Measurements from ENCODE around the gene PKNOX2. TPM values are rescaled to one million over a fixed set of nuclear protein-coding genes. Genes with fewer than 3 reads are reported as not detected.
A peak's percentile ranks its signal among the peaks of the same experiment; 100 is the strongest.

PKNOX2 gene
- total RNA-seq, 1 donor from 2014 or later, result 41.8 TPM

- DNase-seq (ENCODE audit: low spot score), result no peak
- Mint-ChIP-seq H3K27ac (ENCODE audit: unreplicated experiment) (no peak overlapping the region), H3K36me3 (ENCODE audit: low read depth, unreplicated experiment) (peaks cover 31% of the 10 kb centered on the region), H3K27me3 (ENCODE audit: unreplicated experiment) (no peaks in the 10 kb centered on the region), H3K4me3 (ENCODE audit: unreplicated experiment) (no peak overlapping the region), H3K4me1 (ENCODE audit: unreplicated experiment) (peaks cover 12% of the 10 kb centered on the region), H3K9me3 (ENCODE audit: unreplicated experiment) (no peaks in the 10 kb centered on the region)
- TF ChIP-seq, protein P1, sequence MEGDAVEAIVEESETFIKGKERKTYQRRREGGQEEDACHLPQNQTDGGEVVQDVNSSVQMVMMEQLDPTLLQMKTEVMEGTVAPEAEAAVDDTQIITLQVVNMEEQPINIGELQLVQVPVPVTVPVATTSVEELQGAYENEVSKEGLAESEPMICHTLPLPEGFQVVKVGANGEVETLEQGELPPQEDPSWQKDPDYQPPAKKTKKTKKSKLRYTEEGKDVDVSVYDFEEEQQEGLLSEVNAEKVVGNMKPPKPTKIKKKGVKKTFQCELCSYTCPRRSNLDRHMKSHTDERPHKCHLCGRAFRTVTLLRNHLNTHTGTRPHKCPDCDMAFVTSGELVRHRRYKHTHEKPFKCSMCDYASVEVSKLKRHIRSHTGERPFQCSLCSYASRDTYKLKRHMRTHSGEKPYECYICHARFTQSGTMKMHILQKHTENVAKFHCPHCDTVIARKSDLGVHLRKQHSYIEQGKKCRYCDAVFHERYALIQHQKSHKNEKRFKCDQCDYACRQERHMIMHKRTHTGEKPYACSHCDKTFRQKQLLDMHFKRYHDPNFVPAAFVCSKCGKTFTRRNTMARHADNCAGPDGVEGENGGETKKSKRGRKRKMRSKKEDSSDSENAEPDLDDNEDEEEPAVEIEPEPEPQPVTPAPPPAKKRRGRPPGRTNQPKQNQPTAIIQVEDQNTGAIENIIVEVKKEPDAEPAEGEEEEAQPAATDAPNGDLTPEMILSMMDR (IDR thresholded peaks at IDR 0.05; ENCODE audit: unreplicated experiment), result no peak
These were observed 266.9 kb downstream of the PKNOX2 start for GRCh38 chr11:125431481-125431880.

DNA sequence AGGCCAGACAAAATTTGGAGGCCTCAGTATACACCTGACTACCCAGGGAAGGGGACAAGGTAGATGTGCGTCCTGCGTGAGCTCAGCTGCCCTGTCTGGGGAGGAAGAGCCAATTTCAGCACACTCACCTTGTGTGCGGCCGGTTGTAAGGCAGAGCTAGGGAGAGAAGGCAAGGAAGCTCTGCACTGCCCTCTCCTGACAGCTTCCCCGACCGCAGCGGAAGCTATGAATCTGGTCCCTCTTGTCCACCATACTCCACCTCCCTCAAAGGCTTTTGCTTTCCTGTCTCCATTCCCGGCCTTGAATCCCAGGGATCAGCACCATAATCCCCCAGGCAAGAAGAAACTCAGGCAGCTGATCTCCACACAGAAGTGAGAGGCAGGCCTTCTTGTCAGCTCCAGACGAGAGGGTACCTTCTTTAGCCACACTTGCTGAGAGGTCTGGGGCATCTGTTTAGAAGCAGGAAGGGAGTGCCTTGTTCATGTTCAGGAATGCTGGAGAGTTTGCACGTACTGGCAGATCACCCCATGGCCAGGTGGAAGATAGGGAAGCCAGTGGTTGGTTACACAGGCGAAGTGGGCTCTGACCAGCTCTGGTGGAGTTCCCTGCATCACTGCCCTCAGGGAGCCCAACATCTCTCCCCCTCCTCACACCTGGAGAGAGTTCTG, 269.0 kb downstream of the PKNOX2 start:
- H3K27me3 Mint-ChIP-seq (ENCODE audit: unreplicated experiment), result no peaks in the 10 kb centered on the region
- no peak overlapping the region for H3K4me3 Mint-ChIP-seq (ENCODE audit: unreplicated experiment)
- peaks cover 9% of the 10 kb centered on the region for H3K4me1 Mint-ChIP-seq (ENCODE audit: unreplicated experiment)
- peak; percentile 64 for DNase-seq (ENCODE audit: low spot score)
- no peak overlapping the region for H3K27ac Mint-ChIP-seq (ENCODE audit: unreplicated experiment)
- no peaks in the 10 kb centered on the region for H3K9me3 Mint-ChIP-seq (ENCODE audit: unreplicated experiment)
- H3K36me3 Mint-ChIP-seq (ENCODE audit: low read depth, unreplicated experiment), result peaks cover 27% of the 10 kb centered on the region
- TF ChIP-seq, protein P1 (IDR thresholded peaks at IDR 0.05; ENCODE audit: unreplicated experiment), result no peak

DNA sequence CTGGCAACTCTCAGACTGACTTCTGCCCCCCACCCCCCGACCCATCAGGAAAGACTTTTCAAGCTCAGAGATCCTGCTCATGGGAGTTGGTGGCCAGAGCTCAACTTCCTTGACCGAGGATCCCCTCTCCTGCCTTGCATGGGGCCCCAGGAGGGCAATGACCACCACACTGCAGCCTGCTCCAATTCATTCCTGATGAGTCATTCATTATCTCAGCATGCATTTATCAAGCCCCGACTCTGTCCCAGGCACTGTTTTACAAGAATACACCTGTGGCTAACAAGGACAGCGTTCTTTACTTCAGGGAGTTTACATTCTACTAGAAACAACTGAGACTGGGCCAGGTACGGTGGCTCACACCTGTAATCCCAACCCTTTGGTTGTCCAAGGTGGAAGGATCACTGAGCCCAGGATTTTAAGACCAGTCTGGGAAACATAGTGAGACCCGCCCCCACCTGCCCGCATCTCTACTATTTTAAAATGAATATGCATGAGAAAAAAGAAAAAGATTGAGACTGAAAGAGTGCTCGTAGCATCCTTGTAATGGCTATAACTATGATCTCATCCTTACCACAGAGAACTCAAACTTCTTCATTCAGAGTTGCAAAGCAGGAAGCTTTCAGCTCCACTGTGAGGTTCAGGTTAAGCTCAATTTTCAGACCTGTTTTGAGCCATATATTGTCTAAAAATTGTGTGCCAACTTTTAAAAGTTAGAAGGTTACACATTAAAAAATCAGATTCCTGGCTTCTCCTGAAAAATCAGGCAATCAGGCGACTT, 271.1 kb downstream of the PKNOX2 start:
- H3K4me1 Mint-ChIP-seq (ENCODE audit: unreplicated experiment), result peaks cover 9% of the 10 kb centered on the region
- no peaks in the 10 kb centered on the region for H3K9me3 Mint-ChIP-seq (ENCODE audit: unreplicated experiment)
- TF ChIP-seq, protein P1 (IDR thresholded peaks at IDR 0.05; ENCODE audit: unreplicated experiment), result no peak
- peaks cover 15% of the 10 kb centered on the region for H3K36me3 Mint-ChIP-seq (ENCODE audit: low read depth, unreplicated experiment)
- H3K27me3 Mint-ChIP-seq (ENCODE audit: unreplicated experiment), result no peaks in the 10 kb centered on the region
- no peak overlapping the region for H3K4me3 Mint-ChIP-seq (ENCODE audit: unreplicated experiment)
- no peak for DNase-seq (ENCODE audit: low spot score)
- H3K27ac Mint-ChIP-seq (ENCODE audit: unreplicated experiment), result no peak overlapping the region

DNA sequence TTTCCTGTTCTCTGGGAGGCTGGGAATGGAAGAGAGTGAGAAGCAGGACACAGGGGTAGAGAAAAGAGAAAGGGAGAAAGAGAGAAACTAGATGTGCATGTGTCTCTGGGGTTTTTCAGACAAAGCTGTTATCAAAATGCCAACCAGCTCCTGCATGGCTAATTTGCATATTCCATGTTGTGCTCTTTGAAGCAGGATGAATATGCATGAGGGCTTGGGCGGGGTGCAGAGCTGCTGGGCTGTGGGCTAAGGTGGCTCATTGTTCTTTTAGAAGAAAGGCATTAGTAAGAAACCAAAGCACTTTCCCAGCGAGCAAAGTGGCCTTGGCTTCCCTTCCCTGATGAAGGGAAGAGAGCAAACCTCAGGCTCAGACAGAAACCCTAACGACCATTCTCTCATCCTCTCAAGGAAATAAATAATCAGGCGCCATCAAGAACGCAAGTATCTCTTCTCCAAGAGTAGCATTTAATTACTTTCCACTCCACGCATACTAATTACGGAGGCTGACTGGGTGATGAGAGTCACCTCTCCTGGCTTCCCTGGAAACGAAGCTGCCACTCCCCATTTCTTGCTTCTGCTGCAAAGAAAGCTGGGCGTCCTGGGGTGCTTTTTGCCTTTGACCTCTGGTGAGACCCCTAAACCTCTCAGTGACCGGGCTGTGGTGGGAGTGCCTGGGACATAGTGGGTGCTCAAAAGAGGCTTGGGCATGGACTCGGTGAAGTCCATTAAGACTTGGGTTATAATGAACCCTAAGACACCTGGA, 277.3 kb downstream of the PKNOX2 start:
- TF ChIP-seq, protein P1 (IDR thresholded peaks at IDR 0.05; ENCODE audit: unreplicated experiment), result no peak
- Mint-ChIP-seq H3K4me3 (ENCODE audit: unreplicated experiment) (no peak overlapping the region), H3K27ac (ENCODE audit: unreplicated experiment) (no peak overlapping the region), H3K4me1 (ENCODE audit: unreplicated experiment) (peaks cover 22% of the 10 kb centered on the region), H3K9me3 (ENCODE audit: unreplicated experiment) (no peaks in the 10 kb centered on the region), H3K27me3 (ENCODE audit: unreplicated experiment) (peaks cover 2% of the 10 kb centered on the region), H3K36me3 (ENCODE audit: low read depth, unreplicated experiment) (no peaks in the 10 kb centered on the region)
- DNase-seq (ENCODE audit: low spot score), result no peak

Data from endothelial cell (in vitro differentiated cells).